Measurements from ENCODE around the gene GRAMD2A. TPM values are rescaled to one million over a fixed set of nuclear protein-coding genes. Genes with fewer than 3 reads are reported as not detected.
"Not testable (repeated sequence)": the region's sequence is repeated elsewhere in the genome, so short reads cannot be mapped to it uniquely, and the experiment has no call there.

Gene GRAMD2A
- total RNA-seq, 2 experiments from 2014 or later = 0.11 TPM; not detected in 1

DNA sequence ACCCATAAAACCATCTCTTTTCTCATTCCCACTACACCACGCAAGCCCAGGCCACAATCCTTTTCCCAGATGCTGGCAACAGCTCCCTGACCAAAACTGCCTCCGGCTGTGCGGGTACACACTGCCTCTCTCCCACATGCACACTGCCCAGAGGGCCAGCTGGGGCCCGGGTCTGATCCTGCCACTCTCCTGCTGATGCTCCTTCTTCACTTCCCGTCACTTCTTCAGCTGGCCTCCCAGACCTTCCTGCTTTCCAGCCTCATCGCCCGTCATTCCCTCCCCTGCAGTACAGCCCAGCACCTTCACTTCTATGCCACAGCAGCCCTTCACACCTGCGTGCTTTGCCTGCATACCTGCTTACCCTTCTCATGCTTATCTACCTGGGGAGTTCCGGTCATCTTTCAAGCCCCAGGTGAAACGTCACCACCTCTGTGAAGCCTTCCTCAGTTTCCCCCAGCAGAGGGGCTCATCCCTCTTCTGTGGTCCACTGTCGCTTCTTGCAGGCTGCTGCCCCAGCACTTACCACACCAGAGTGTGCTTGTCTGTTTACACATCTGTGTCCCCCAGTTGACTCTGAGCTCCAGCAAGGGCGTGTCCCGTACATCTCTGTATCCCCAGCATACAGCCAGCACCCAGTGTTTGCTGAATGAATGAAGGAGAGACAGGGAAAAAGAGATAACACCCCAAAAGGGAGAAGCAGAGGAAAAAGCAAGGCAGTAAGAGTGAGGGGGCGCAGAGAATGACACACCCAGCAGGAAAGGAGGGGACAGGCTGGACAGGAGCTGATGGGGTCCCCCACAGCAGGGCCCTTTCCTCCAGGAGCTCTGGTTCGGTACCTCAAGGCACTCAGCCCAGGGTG is 22.2 kb downstream of the GRAMD2A start:
- no peak overlapping the region for H3K4me3 Mint-ChIP-seq
- H3K4me1 Mint-ChIP-seq = no peaks in the 10 kb centered on the region
- H3K27ac Mint-ChIP-seq = no peak overlapping the region
- DNase-seq = no peak
- intact Hi-C loops (cut with DNase I, micrococcal nuclease) = no loop called here
- ATAC-seq = no peak
- CTCF ChIA-PET = interaction anchor here (0.7 kb wide), 3 partner anchors 28 to 1394 kb away, joined by 3 read pairs; no protein-coding TSS in a partner anchor
- no peaks in the 10 kb centered on the region for H3K27me3 Mint-ChIP-seq
- H3K36me3 Mint-ChIP-seq (ENCODE audit: low read depth) = no peaks in the 10 kb centered on the region
- POLR2A ChIA-PET = no interaction called here
- H3K9me3 Mint-ChIP-seq (ENCODE audit: low read depth) = no peaks in the 10 kb centered on the region

DNA sequence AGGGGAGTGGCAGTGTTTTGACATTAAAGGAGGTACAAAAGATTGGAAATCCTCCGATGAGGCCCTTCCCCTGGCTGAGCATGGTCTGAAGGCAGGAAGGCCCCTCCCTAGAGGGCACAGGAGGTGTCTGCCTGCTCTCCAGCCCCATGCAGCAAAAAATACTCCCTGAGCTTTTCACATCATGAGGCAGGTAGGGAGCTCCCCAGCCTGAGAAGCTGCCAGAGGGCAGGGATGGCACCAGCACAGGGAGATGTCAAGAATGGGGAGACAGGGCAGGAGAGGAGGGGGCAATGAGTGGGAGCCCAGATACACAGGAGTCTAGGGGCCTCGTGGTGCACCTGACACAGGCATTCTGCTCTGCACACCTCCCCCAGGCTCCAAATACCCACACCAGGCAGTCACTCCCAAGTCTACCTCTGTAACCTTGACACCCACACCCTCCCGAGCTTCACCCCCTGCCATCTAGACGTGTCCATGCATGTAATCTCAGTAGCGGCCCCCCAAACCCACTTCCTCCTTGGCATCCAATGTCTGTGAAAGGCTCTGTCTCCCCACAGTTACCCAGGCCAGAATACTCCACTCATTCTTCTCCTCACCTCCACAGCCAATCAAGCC is 22.9 kb downstream of the GRAMD2A start:
- Mint-ChIP-seq H3K9me3 (ENCODE audit: low read depth) (no peaks in the 10 kb centered on the region), H3K27me3 (no peaks in the 10 kb centered on the region), H3K36me3 (ENCODE audit: low read depth) (no peaks in the 10 kb centered on the region), H3K27ac (no peak overlapping the region), H3K4me1 (no peaks in the 10 kb centered on the region), H3K4me3 (no peak overlapping the region)
- POLR2A ChIA-PET = no interaction called here
- intact Hi-C loops (cut with DNase I, micrococcal nuclease) = no loop called here
- ATAC-seq (no peak), DNase-seq (no peak)
- CTCF ChIA-PET = no interaction called here

DNA sequence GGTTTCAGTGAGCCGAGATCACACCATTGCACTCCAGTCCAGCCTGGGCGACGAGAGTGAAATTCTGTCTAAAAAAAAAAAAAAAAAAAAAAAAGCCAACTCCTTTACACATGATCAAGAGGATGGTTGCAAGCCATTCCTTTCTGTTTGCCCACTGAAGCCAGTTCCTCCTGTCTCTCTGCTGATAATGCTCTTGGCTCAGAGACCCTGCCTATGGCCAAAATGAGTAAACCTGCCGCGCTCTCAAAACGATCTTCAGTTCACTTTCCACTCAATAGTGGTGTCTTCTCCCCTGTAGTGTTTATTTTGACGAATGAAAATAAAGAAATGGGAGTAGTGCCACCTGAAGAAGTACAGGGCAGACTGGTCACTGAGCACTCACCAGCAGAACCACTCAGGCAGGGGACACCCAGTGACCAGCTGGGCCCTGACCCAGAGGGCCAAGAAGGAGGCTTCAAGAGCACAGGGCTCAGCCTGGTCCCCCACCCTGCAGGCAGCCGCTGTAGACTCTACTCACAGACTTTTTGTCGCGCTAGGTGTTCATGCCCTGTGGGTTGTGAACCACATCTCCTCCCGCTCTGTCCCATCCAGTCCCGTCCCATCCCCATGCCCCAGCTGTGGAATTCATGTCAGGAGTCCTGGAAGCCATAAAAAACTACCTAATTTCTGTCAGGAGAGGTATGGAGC is 23.6 kb downstream of the GRAMD2A start:
- CTCF ChIA-PET = no interaction called here

DNA sequence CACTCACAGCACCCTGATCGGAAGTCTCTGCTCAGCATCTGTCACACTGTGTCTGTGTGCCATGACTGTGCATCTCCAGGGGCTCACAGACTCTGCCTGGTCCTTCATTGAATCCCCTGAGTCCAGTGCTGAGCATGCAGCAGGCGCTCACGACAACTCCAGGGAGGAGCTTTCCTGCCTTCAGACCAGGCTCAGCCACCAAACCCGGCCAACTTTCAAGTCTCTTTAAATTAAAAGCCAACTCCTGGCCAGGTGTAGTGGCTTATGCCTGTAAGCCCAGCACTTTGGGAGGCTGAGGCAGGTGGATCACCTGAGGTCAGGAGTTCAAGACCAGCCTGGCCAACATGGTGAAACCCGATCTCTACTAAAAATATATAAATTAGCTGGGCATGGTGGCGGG is 24.2 kb downstream of the GRAMD2A start:
- ATAC-seq = no peak
- intact Hi-C loops (cut with DNase I, micrococcal nuclease) = no loop called here
- no peak overlapping the region for H3K27ac Mint-ChIP-seq
- no peaks in the 10 kb centered on the region for H3K9me3 Mint-ChIP-seq (ENCODE audit: low read depth)
- DNase-seq = no peak
- ChIA-PET POLR2A (no interaction called here), CTCF (no interaction called here)
- no peaks in the 10 kb centered on the region for H3K27me3 Mint-ChIP-seq
- no peaks in the 10 kb centered on the region for H3K36me3 Mint-ChIP-seq (ENCODE audit: low read depth)
- H3K4me1 Mint-ChIP-seq = no peaks in the 10 kb centered on the region
- H3K4me3 Mint-ChIP-seq = no peak overlapping the region

More for the DNA sequence above, 23.6 kb downstream of the GRAMD2A start:
- Mint-ChIP-seq H3K27ac (no peak overlapping the region), H3K4me1 (no peaks in the 10 kb centered on the region), H3K9me3 (ENCODE audit: low read depth) (no peaks in the 10 kb centered on the region), H3K4me3 (no peak overlapping the region), H3K36me3 (ENCODE audit: low read depth) (no peaks in the 10 kb centered on the region), H3K27me3 (no peaks in the 10 kb centered on the region)
- POLR2A ChIA-PET = no interaction called here
- intact Hi-C loops (cut with DNase I, micrococcal nuclease) = no loop called here
- ATAC-seq (no peak), DNase-seq (no peak)

DNA sequence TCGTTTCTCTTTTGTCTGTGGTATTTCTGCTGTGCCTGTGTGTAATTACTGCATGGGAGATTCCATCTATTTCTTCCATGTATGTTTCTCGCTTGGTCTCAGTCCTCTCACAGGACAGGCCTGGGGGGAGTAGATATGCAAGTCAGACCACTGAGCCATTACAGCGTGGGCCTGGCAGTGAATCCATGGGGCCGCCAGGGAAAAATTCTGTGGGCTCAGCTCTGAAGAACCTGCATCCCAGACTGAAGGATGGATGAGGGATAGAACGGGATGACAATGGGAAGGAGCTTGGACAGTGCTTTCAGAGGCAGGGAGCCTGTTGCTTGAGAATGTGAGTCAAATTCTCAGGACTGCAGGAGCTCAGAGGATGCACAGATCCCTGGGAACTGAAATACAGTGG is 24.8 kb downstream of the GRAMD2A start:
- POLR2A ChIA-PET = no interaction called here
- intact Hi-C loops (cut with DNase I, micrococcal nuclease) = no loop called here
- CTCF ChIA-PET = no interaction called here
- DNase-seq (no peak), ATAC-seq (no peak)
- Mint-ChIP-seq H3K9me3 (ENCODE audit: low read depth) (no peaks in the 10 kb centered on the region), H3K4me1 (peaks cover 4% of the 10 kb centered on the region), H3K4me3 (no peak overlapping the region), H3K27me3 (no peaks in the 10 kb centered on the region), H3K27ac (no peak overlapping the region), H3K36me3 (ENCODE audit: low read depth) (no peaks in the 10 kb centered on the region)

DNA sequence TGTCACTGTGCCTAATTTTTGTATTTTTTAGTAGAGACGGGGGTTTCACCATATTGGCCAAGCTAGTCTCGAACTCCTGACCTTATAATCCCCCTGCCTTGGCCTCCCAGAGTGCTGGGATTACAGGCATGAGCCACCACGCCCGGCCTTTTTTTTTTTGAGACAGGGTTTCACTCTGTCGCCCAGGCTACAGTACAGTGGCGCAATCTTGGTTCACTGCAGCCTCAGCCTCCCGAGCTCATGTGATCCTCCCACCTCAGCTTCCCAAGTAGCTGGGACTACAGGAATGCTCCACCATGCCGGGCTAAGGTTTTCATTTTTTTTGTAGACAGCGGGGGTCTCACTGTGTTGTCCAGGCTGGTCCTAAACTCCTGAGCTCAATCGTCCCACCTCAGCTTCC is 25.6 kb downstream of the GRAMD2A start:
- intact Hi-C loops (cut with DNase I, micrococcal nuclease); H3K27me3 Mint-ChIP-seq; H3K4me1 Mint-ChIP-seq; POLR2A ChIA-PET; H3K9me3 Mint-ChIP-seq (ENCODE audit: low read depth); H3K27ac Mint-ChIP-seq; H3K4me3 Mint-ChIP-seq; ATAC-seq; DNase-seq; H3K36me3 Mint-ChIP-seq (ENCODE audit: low read depth): not testable (repeated sequence)
- CTCF ChIA-PET = interaction anchor here (1.0 kb wide), 1 partner anchor 26 kb away, joined by 3 read pairs; no protein-coding TSS in a partner anchor

DNA sequence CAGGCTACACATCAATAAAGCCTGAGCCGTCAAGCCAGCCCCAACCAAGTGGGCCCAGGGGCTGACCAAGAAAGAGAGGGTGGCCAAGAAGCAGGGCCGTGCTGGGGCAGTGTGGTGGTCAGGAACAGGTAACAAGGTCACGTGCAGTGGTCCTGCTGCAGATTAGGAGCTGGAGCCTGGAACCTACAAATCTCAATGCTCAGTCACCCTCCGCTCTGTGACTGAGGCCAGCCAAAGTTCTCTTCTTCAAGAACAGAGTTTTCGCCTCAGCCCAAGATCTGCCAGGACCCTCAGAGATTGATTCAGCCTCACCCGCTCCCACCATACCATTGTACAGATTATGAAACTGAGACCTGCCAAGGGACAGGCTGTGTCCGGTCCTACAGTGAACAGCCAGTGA is 26.9 kb downstream of the GRAMD2A start:
- Mint-ChIP-seq H3K9me3 (ENCODE audit: low read depth) (no peaks in the 10 kb centered on the region), H3K4me1 (peaks cover 4% of the 10 kb centered on the region), H3K36me3 (ENCODE audit: low read depth) (no peaks in the 10 kb centered on the region), H3K27ac (no peak overlapping the region), H3K4me3 (no peak overlapping the region), H3K27me3 (no peaks in the 10 kb centered on the region)
- CTCF ChIA-PET = interaction anchor here (1.5 kb wide), 1 partner anchor 389 kb away, joined by 3 read pairs; no protein-coding TSS in a partner anchor
- DNase-seq (no peak), ATAC-seq (no peak)
- POLR2A ChIA-PET = no interaction called here
- intact Hi-C loops (cut with DNase I, micrococcal nuclease) = no loop called here

DNA sequence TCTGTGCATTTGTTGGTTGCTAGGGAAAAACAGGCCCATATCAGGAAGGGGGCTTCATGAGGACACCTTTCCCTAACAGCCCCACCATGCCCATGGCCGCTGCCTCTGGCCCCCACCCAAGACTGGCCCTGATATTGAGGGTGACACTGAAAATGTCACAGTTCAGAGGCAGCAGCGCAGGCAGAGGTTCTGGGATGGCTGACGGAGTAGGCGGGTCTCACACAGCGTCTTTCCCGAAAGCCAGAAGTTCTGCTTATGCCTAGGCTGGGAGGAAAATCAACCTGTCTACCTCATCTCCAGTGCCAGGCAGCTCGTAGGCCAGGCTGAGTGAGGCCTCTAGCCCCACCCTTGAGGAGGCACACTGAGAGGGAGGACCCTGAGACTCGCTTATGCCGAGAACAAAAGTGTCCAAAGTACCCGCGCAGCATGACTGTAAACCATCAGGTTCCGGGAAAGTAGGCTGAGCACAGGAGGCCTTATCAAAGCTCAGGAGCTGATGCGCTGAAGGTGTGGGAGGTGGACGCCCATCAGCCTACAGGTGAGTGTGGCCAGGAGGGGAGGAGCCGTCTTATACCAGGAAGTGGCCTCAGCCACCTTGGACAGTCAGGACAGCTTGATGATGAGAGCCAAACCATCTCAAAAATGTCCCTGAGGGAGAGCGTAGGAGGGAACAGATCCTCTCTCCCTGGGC is 27.5 kb downstream of the GRAMD2A start:
- H3K9me3 Mint-ChIP-seq (ENCODE audit: low read depth) = no peaks in the 10 kb centered on the region
- DNase-seq (no peak), ATAC-seq (no peak)
- H3K4me1 Mint-ChIP-seq = peaks cover 4% of the 10 kb centered on the region
- intact Hi-C loops (cut with DNase I, micrococcal nuclease) = no loop called here
- ChIA-PET POLR2A (no interaction called here), CTCF (interaction anchor here (0.6 to 1.5 kb wide), 2 partner anchors 389 to 426 kb away, joined by 3 to 4 read pairs; no protein-coding TSS in a partner anchor)
- no peak overlapping the region for H3K4me3 Mint-ChIP-seq
- no peaks in the 10 kb centered on the region for H3K27me3 Mint-ChIP-seq
- no peaks in the 10 kb centered on the region for H3K36me3 Mint-ChIP-seq (ENCODE audit: low read depth)
- H3K27ac Mint-ChIP-seq = no peak overlapping the region

DNA sequence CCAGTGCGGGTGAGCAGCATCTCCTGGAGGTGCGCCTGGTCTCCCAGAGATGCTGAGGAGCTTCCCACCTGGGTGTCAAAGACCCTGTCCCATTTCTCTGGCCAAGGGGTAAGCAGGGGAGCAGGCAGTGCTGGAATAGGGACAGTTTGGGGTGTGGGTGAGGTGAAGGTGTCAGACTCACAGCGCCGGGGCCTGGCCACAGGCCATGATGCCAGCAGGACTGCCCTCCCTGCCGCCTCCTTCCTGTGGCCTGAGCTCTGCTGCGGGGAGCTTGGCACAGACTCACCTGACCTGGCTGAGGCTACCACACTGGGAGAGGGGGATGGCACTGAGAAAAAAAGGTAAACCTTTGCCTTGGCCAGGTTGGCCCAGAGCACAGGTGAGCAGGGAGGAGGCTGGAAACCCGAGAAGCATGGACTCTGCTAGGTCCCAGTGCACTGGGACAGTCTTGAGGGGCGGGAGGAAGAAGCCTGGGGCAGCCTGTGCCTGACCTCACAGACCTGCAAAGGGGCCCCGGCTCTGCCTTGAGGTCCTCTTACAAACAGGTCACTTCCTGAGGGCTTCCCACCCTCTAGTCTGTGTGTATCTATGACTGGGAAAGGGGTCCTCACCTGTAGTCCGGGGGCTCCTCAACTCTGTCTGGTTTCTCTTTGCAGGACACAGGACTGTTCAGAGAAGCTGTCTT is 28.2 kb downstream of the GRAMD2A start:
- CTCF ChIA-PET = interaction anchor here (0.6 to 1.5 kb wide), 2 partner anchors 388 to 426 kb away, joined by 3 to 4 read pairs; no protein-coding TSS in a partner anchor
- H3K4me3 Mint-ChIP-seq = no peak overlapping the region
- ATAC-seq (no peak), DNase-seq (no peak)
- H3K27me3 Mint-ChIP-seq = no peaks in the 10 kb centered on the region
- no peaks in the 10 kb centered on the region for H3K9me3 Mint-ChIP-seq (ENCODE audit: low read depth)
- no peaks in the 10 kb centered on the region for H3K36me3 Mint-ChIP-seq (ENCODE audit: low read depth)
- H3K27ac Mint-ChIP-seq = no peak overlapping the region
- intact Hi-C loops (cut with DNase I, micrococcal nuclease) = no loop called here
- peaks cover 4% of the 10 kb centered on the region for H3K4me1 Mint-ChIP-seq
- POLR2A ChIA-PET = no interaction called here

DNA sequence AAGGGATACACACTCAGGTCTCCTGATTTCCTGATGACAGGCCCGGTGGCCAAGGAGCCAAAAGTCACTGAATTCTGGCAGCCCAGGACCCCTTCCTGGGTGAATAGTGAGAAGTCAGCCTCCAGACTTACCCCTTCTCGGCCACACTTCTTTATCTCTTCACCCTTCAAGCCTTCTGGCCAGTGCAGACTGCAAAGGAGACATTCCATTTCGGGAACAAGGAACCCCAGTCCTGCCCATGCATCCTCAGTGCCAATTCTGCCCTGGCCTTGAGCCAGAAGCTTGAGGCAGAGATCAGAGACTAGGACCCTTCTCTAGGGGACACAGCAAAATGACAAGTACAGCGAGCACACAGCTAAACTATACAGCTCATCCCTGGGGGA is 28.8 kb downstream of the GRAMD2A start:
- H3K27me3 Mint-ChIP-seq = no peaks in the 10 kb centered on the region
- intact Hi-C loops (cut with DNase I, micrococcal nuclease) = no loop called here
- H3K4me3 Mint-ChIP-seq = no peak overlapping the region
- no peak overlapping the region for H3K27ac Mint-ChIP-seq
- ChIA-PET POLR2A (no interaction called here), CTCF (interaction anchor here (0.5 kb wide), 1 partner anchor 280 kb away, joined by 3 read pairs; no protein-coding TSS in a partner anchor)
- H3K4me1 Mint-ChIP-seq = peaks cover 4% of the 10 kb centered on the region
- no peaks in the 10 kb centered on the region for H3K9me3 Mint-ChIP-seq (ENCODE audit: low read depth)
- ATAC-seq = no peak
- no peaks in the 10 kb centered on the region for H3K36me3 Mint-ChIP-seq (ENCODE audit: low read depth)
- DNase-seq = no peak
